Measurements from ENCODE around the gene LSM4.

DNA sequence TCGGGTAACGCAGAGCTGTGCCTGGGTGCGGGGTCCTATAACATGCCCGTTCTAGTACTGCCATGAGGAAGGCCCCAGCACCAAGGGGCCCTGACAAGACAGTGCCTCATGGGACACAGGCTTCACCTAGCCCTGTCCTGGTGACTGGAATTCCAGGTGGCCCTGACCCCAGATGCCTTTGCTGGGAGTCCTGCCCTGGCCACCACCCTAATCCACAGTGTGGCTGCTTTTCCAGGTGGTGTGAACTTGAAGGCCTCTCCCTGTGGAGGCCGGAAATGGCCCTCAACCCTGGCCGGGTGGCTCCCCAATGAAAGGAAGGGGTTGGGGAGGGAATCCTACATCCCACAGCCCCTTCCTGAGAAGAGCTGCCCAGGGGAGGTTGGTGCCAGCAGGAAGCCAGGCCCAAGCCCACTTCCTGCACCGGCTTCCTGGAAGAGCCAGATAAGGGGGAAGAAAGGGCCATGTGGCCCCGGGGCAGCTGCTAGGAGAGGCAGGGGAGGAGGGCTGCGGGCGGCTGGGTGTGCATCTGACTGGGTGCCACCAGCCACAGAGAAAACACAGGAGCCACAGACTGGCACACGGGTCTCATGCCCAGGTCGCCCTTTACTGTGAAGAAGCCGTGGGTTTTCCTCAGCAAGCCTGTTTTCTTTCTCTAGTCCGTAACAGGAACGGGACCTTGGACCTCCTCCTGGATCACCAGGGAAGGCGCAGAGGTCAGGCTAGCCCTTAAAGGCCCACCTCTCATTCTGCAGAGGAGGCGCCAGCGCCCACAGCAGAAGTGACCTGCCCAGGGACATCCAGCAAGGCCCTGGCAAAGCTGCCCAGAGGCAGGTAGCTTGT, 4.7 kb downstream of the LSM4 start:
- TF ChIP-seq NFIC (IDR thresholded peaks at IDR 0.05) (no peak), FOXM1 (IDR thresholded peaks at IDR 0.05; ENCODE audit: borderline replicate concordance, low read depth) (no peak), RAD21 (IDR thresholded peaks at IDR 0.05; ENCODE audit: low read depth) (no peak), EP300 (IDR thresholded peaks at IDR 0.05; ENCODE audit: borderline replicate concordance) (no peak), CEBPB (IDR thresholded peaks at IDR 0.05) (no peak), TAF1 (IDR thresholded peaks at IDR 0.05; ENCODE audit: low read depth) (no peak), YY1 (IDR thresholded peaks at IDR 0.05; ENCODE audit: low read depth) (no peak), EGR1 (IDR thresholded peaks at IDR 0.05) (no peak)
- TF ChIP-seq, protein P1, sequence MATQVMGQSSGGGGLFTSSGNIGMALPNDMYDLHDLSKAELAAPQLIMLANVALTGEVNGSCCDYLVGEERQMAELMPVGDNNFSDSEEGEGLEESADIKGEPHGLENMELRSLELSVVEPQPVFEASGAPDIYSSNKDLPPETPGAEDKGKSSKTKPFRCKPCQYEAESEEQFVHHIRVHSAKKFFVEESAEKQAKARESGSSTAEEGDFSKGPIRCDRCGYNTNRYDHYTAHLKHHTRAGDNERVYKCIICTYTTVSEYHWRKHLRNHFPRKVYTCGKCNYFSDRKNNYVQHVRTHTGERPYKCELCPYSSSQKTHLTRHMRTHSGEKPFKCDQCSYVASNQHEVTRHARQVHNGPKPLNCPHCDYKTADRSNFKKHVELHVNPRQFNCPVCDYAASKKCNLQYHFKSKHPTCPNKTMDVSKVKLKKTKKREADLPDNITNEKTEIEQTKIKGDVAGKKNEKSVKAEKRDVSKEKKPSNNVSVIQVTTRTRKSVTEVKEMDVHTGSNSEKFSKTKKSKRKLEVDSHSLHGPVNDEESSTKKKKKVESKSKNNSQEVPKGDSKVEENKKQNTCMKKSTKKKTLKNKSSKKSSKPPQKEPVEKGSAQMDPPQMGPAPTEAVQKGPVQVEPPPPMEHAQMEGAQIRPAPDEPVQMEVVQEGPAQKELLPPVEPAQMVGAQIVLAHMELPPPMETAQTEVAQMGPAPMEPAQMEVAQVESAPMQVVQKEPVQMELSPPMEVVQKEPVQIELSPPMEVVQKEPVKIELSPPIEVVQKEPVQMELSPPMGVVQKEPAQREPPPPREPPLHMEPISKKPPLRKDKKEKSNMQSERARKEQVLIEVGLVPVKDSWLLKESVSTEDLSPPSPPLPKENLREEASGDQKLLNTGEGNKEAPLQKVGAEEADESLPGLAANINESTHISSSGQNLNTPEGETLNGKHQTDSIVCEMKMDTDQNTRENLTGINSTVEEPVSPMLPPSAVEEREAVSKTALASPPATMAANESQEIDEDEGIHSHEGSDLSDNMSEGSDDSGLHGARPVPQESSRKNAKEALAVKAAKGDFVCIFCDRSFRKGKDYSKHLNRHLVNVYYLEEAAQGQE (IDR thresholded peaks at IDR 0.05; ENCODE audit: low read depth): no peak
